Measurements from ENCODE around the gene ZCCHC17. TPM values are rescaled to one million over a fixed set of nuclear protein-coding genes. Genes with fewer than 3 reads are reported as not detected.
A peak's percentile ranks its signal among the peaks of the same experiment; 100 is the strongest.

ZCCHC17 gene
- total RNA-seq, 1 experiment from 2014 or later, result 65.7 TPM

GRCh38 chr1:31306278-31306677 is 9.4 kb downstream of the ZCCHC17 start:
- peak; percentile 87 for DNase-seq (ENCODE audit: low read depth)

GRCh38 chr1:31308036-31308435 is 11.2 kb downstream of the ZCCHC17 start:
- DNase-seq (ENCODE audit: low read depth), result no peak

DNA sequence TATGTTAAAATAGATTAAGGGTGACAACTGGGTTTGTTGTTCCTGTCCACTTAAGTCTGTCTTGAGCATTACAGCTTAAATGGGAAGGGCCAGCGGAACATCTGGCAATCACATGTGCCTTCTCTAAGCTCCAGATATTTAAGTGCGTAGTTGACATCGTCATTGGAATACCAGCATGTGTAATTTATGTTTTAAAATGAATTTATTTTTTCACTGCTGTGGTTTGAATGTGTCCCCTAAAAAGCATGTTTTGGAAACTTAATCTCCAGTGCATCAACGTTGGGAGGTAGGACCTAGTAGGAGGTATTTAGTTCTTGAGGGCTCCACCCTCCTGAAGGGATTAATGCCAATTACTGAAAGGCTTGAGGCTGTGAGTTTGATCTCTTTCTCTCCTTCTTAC is 13.4 kb downstream of the ZCCHC17 start:
- DNase-seq (ENCODE audit: low read depth), result no peak

DNA sequence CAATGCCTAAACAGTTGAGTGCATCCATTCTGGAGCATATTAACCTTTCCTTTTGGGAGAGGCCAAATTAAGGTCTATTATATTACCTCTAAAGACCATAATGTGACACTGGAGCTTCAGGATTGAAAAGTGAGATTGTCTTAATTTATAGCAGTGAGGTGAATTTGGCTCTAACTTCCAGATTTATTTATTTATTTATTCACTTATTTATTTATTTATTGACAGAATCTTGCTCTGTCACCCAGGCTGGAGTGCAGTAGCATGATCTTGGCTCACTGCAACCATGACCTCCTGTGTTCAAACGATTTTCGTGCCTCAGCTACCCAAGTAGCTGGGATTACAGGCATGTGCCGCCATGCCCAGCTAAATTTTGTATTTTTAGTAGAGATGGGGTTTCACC is 19.1 kb downstream of the ZCCHC17 start:
- DNase-seq (ENCODE audit: low read depth), result no peak

DNA sequence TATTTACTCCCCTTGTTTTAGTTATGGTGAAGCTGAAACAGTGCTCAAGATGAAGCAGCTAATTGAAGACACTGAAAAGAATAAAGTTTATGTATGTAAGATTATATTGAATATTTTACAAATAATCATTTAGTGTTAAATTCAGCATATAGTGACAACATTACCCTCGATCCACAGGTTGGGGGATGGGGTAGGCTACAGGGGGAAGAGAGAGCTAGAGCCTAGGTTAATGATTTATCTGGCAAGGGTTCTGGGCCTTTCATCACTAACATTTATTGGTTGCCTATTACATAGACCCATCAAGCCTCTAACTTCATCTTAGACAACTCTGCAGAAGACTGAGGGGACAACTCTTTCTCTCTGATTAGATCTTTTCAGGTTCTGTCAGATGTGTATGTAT is 21.3 kb downstream of the ZCCHC17 start:
- DNase-seq (ENCODE audit: low read depth), result no peak

- DNase-seq (ENCODE audit: low read depth), result no peak
These were observed 27.3 kb downstream of the ZCCHC17 start for GRCh38 chr1:31324093-31324492.

DNA sequence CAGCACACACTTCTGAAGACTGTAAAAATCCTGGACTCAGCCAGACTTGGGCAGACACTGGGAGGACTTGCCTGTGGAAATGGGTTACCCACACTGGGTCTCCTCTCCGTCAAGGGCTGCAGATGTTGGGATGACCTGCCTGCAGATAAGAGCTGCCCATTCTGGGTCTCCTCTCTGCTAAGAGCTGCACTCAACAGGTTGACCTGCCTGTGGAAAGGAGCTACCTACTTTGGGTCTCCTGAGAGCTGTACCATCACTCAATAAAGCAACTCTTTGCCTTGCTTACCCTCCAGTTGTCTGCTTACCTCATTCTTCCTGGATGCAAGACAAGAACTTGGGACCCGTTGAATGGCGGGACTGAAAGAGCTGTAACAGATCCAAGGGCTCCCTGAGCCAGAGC is 28.2 kb downstream of the ZCCHC17 start:
- no peak for DNase-seq (ENCODE audit: low read depth)

DNA sequence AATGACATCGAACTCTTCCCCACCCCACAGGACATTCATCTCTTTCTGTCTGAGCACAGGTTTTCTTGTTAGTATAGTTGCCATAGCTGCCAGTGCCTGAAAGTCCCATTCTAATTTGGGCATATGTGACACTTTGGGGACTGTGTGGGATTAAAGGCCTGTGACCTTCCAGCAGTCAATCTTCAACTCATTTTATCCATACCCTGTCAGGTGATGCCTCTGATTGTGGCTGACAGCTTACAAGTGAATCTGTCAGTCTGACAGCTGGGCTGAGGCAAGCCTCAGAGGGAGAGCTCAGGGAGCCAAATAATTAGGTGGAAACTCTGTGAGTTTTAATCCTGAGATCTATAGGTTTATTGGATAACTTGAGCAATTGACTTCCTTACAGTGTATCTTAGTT is 29.6 kb downstream of the ZCCHC17 start:
- no peak for DNase-seq (ENCODE audit: low read depth)

DNA sequence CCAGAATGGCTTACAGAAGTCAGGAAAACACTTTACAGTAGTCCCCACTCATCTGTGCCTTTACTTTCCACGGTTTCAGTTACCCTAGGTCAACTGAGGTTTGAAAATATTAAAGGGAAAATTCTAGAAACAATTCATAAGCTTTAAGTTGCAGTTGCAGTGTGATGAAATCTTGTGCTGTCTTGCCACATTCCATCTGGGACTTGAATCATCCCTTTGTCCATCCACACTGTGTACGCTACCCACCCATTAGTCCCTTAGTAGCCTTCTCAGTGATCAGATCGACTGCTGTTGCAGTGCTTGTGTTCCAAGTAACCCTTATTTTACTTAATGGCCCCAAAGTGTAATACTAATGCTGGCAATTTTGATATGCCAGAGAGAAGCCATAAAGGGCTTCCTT is 30.5 kb downstream of the ZCCHC17 start:
- DNase-seq (ENCODE audit: low read depth), result no peak

DNA sequence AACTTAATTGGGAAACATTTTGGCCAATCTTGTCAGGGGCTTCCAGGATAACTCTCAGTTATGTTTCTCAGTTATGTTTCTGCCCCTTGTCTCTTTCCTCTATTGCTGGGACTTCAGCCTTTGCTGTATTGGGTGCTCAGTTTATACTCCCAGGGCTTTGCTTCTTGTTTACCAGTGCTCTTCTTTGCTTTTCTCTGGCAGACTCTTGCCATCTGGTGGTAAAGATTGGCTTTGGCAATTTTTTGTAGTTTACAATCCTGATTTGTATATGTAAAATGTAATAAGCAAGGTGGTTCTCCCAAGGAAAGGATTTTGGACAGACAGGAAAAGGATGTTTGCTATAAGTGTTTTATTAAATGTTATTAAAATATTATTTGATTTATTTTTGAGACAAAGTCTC is 38.2 kb downstream of the ZCCHC17 start:
- DNase-seq (ENCODE audit: low read depth), result peak; percentile 53

GRCh38 chr1:31336687-31337467 is 40.0 kb downstream of the ZCCHC17 start:
- DNase-seq (ENCODE audit: low read depth), result no peak

DNA sequence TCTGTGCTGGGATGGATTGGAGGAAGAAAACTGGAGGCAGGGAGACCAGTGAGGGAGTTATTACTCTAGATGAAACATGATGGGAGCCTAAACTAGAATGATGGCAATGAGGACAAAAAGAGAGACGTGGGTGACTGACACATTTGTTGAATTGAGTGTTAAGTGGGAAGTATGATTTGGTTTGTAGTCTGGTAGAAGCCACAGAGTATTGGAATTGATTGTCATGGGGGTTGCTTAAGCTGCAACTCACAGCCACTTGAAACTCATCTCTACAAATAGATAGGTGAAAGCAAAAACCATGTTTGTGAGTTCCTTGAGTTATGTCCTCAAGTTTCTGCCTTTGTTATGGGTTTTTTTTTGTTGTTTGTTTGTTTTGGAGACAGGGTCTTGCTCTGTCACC is 47.7 kb downstream of the ZCCHC17 start:
- no peak for DNase-seq (ENCODE audit: low read depth)

DNA sequence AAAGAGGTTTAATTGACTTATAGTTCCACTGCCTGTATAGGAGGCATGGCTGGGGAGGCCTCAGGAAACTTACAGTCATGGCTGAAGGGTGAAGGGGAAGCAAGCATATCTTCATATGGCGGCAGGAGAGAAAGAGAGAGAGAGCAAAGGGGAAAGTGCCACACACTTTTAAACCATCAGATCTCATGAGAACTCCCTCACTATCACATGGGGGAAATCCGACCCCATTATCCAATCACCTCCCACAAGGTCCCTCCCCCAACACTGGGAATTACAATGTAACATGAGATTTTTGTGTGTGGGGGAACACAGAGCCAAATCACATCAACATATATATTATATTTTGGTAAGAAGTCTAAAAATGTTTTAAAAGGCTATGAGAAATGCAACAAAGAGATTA is 48.8 kb downstream of the ZCCHC17 start:
- DNase-seq (ENCODE audit: low read depth), result no peak

- DNase-seq (ENCODE audit: low read depth), result no peak
These were observed 50.0 kb downstream of the ZCCHC17 start for GRCh38 chr1:31346785-31347184.

DNA sequence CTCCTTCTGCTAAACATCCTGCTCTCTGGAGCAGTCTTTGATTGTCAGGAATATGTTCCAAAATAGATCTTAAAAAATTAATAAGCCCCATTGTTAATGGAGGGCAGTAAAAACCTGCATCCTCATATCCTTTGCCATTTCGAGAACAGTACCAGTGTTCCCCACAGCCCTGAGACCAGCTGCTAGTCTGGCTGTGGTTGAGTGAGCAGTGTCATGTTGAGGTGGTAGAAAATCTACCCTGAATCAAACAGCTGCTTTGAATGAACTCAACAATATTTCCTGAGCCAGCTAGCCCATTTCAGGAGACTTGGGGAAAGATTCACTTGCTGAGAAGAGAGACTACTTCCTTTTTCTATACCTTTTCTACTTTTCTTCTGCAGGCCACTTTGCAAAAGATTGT is 51.6 kb downstream of the ZCCHC17 start:
- DNase-seq (ENCODE audit: low read depth), result no peak

- no peak for DNase-seq (ENCODE audit: low read depth)
These were observed 57.5 kb downstream of the ZCCHC17 start for GRCh38 chr1:31354283-31354682.

DNA sequence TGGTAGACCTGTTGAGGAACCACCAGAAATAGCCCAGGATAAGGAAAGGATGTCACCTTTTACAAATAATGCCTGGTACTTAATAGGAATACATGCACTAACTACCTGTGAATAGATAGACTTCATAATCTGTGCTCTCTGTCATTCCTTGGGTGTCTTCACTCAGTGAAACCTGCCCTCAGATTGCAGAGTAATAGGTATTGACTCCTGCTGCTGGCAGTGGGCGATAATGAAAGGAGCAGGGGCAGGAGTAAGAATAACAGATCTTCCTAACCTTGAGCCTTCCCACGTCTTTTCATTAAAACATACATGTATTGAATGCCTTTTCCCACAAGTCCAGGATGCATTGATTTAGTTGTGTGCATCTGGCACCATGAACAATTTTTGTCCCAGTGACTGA is 59.6 kb downstream of the ZCCHC17 start:
- no peak for DNase-seq (ENCODE audit: low read depth)

DNA sequence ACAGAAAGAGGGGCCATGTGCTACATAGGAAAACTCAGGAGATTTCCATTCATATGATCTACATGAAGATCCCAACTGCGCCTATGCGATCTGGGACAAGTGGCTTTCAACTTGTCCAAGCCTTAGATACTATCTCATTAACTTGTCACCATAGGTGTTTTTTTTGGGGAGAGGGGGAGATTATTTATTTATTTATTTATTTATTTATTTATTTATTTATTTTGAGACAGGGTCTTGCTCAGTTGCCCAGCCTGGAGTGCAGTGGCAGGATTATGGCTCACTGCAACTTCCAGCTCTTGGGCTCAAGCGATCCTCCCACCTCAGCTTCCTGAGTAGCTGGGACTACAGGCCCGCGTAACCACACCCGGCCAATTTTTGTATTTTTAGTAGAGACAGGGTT is 64.8 kb downstream of the ZCCHC17 start:
- no peak for DNase-seq (ENCODE audit: low read depth)

DNA sequence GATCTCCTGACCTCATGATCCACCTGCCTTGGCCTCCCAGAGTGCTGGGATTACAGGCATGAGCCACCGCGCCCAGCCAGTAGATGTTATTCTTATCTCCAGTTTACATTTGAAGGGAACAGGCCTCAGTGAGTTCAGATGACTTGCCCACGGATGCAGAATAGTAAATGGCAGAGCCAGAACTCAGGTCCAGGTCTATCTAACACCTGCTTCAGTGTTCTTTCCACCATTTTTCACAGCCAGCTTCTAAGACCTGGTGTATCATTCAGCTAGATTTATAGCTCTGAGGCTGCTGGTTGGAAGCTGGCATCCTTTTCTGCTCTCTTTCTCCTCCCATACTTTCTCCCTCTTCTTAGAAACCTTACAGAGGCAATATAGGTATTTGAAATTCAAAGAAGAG is 65.2 kb downstream of the ZCCHC17 start:
- DNase-seq (ENCODE audit: low read depth), result no peak

GRCh38 chr1:31364561-31365250 is 67.9 kb downstream of the ZCCHC17 start:
- no peak for DNase-seq (ENCODE audit: low read depth)

DNA sequence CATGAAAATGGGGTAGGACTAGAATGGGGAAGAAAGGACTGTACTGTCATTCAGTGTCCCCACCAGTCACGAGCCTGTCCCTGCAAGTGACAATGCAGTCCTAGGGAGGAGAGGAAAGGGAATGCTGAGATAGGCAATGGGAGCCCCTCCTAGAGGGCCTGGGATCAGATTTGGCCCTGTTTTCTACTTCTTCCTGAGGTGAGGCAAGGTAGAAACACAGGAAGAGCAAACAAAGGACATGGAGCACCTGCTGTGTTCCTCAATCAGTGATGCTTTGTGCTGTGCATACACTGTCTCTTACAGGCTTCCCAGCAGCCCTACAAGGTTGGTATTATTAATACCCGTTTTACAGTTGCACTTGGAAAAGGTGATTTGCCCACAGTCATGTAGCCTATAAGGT is 70.0 kb downstream of the ZCCHC17 start:
- no peak for DNase-seq (ENCODE audit: low read depth)

DNA sequence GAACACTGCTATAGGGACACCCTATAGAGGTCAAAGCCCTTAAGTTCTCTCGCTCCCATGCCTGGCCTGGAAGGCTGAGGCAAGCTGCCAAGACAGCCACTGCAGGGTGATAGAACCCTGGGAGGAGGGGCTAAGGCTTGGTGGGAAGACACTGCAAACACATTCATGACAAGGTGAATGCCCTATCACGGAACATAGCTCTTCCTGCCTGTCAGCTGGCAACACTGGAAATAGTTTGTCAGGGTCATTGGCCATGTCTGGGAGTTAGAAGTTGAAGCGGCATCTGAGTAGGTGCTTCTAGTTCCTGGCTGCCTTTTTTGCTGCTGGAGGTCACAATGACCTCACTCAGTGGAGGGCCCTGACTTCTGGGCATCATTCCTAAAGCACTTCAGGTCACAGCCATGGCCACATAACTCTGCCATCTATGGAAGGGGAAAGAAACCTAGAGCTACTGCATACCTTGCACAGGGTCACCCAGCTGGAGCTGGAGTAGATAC is 71.8 kb downstream of the ZCCHC17 start:
- no peak for DNase-seq (ENCODE audit: low read depth)

GRCh38 chr1:31370021-31370420 is 73.2 kb downstream of the ZCCHC17 start:
- no peak for DNase-seq (ENCODE audit: low read depth)

Measured in M059J (cell line).